Neural cell (in vitro differentiated cells): ENCODE measurements around the gene UHRF1. TPM values are rescaled to one million over a fixed set of nuclear protein-coding genes. Genes with fewer than 3 reads are reported as not detected.

Experiments
- H2AFZ ChIP-seq: fragments of 200-600, 300-800 bp; sonication (generic), shearing (Covaris generic); 2 replicates; pipeline ENCODE4 v1.6.0; 2014; ENCODE audit warnings: low read depth, mild to moderate bottlenecking, antibody characterized with exemption, low read length, moderate library complexity
- H3F3A ChIP-seq: fragments of 200-600 bp; shearing (Covaris generic); 2 replicates; pipeline ENCODE4 v1.6.1; 2016; ENCODE audit warnings: mild to moderate bottlenecking, moderate library complexity, mixed read lengths, antibody characterized with exemption, low read length; ENCODE audit not compliant: insufficient read depth, poor library complexity, severe bottlenecking
- H3K27ac ChIP-seq: fragments of 200-600, 300-800 bp; sonication (generic), shearing (Covaris generic); 2 replicates; pipeline ENCODE4 v1.5.1; 2014; ENCODE audit warnings: mild to moderate bottlenecking, low read length, moderate library complexity
- H3K27me3 ChIP-seq: fragments of 300-800, 200-600 bp; sonication (generic), shearing (Covaris generic); 2 replicates; pipeline ENCODE4 v1.6.0; 2014; ENCODE audit warnings: mild to moderate bottlenecking, low read depth, low read length, moderate library complexity; ENCODE audit not compliant: insufficient read depth
- H3K36me3 ChIP-seq: fragments of 300-800, 200-600 bp; sonication (generic), shearing (Covaris generic); 2 replicates; pipeline ENCODE4 v1.5.1; 2014; ENCODE audit warnings: mild to moderate bottlenecking, antibody characterized with exemption, low read length, moderate library complexity; ENCODE audit not compliant: insufficient read depth
- H3K4me2 ChIP-seq: fragments of 300-800, 200-600 bp; sonication (generic), shearing (Covaris generic); 2 replicates; pipeline ENCODE4 v1.6.0; 2014; ENCODE audit warnings: mild to moderate bottlenecking, low read length
- H3K4me3 ChIP-seq: fragments of 300-800, 200-600 bp; sonication (generic), shearing (Covaris generic); 2 replicates; pipeline ENCODE4 v1.5.1; 2014; ENCODE audit warnings: mild to moderate bottlenecking, low read length, moderate library complexity
- H3K79me2 ChIP-seq: fragments of 200-600 bp; shearing (Covaris generic); replicated peaks from 2 replicates; pipeline ENCODE4 v1.6.0; 2014; ENCODE audit warnings: mild to moderate bottlenecking, low read length, moderate library complexity; ENCODE audit not compliant: insufficient read depth
- H3K9ac ChIP-seq: fragments of 300-800, 200-600 bp; sonication (generic), shearing (Covaris generic); 2 replicates; pipeline ENCODE4 v1.6.1; 2016; ENCODE audit warnings: mild to moderate bottlenecking, low read length, mixed read lengths
- H3K9me2 ChIP-seq: fragments of 200-600 bp; shearing (Covaris generic); 2 replicates; pipeline ENCODE4 v1.6.1; 2016; ENCODE audit warnings: mild to moderate bottlenecking, low read length, mixed read lengths; ENCODE audit not compliant: insufficient read depth
- H3K9me3 ChIP-seq: fragments of 200-600, 300-800 bp; sonication (generic), shearing (Covaris generic); 2 replicates; pipeline ENCODE4 v1.6.1; 2016; ENCODE audit warnings: mild to moderate bottlenecking, mixed run types, low read length, moderate library complexity, mixed read lengths
- H4K20me1 ChIP-seq: fragments of 200-600 bp; shearing (Covaris generic); 2 replicates; pipeline ENCODE4 v1.6.1; 2016; ENCODE audit warnings: mild to moderate bottlenecking, mixed run types; ENCODE audit not compliant: insufficient read depth
- EP300 ChIP-seq: fragments of 450-650 bp; conservative IDR thresholded peaks from 2 replicates; pipeline ENCODE4 v1.6.1; 2014; ENCODE audit warnings: antibody characterized with exemption, mild to moderate bottlenecking, moderate library complexity; ENCODE audit not compliant: poor library complexity, severe bottlenecking
- EZH2 ChIP-seq: fragments of 200-600, 300-800 bp; shearing (Covaris generic), sonication (generic); IDR thresholded peaks from 2 replicates; pipeline ENCODE4 v1.6.1; 2014; ENCODE audit warnings: antibody characterized with exemption, low read length, borderline replicate concordance, mild to moderate bottlenecking; ENCODE audit not compliant: insufficient read depth, poor library complexity, severe bottlenecking
- MXI1 ChIP-seq: fragments of 450-650 bp; conservative IDR thresholded peaks from 2 replicates; pipeline ENCODE4 v1.6.1; 2014; ENCODE audit warnings: antibody characterized with exemption, mild to moderate bottlenecking; ENCODE audit not compliant: poor library complexity, severe bottlenecking
- POLR2AphosphoS5 ChIP-seq: IDR thresholded peaks from 2 replicates; pipeline ENCODE4 v1.6.1; 2012
- RAD21 ChIP-seq: fragments of 450-650 bp; conservative IDR thresholded peaks from 2 replicates; pipeline ENCODE4 v1.6.1; 2014; ENCODE audit warnings: antibody characterized with exemption, mild to moderate bottlenecking, moderate library complexity
- SMC3 ChIP-seq: fragments of 450-650 bp; conservative IDR thresholded peaks from 2 replicates; pipeline ENCODE4 v1.6.1; 2014; ENCODE audit warnings: antibody characterized with exemption, mild to moderate bottlenecking, moderate library complexity; ENCODE audit not compliant: poor library complexity
- TAF1 ChIP-seq: IDR thresholded peaks from 2 replicates; pipeline ENCODE4 v1.6.1; 2012; ENCODE audit warnings: low read depth
- polyA plus RNA-seq: library from polyadenylated mRNA; depleted of rRNA; stranded (reverse); fragments of >200 nt; gene quantifications from 2 replicates; pipeline ENCODE4 v1.2.3, GENCODE V29; 2014
- TF ChIP-seq, protein P1 (sequence below): IDR thresholded peaks from 2 replicates; pipeline ENCODE4 v1.6.1; 2012; ENCODE audit warnings: borderline replicate concordance
- TF ChIP-seq, protein P2 (sequence below): fragments of 450-650 bp; IDR thresholded peaks from 2 replicates; pipeline ENCODE4 v1.5.1; 2014; ENCODE audit warnings: antibody characterized with exemption, mild to moderate bottlenecking, moderate library complexity; ENCODE audit not compliant: poor library complexity, severe bottlenecking

UHRF1 gene
- polyA plus RNA-seq, 1 donor from 2014 or later: 3.0 TPM

DNA sequence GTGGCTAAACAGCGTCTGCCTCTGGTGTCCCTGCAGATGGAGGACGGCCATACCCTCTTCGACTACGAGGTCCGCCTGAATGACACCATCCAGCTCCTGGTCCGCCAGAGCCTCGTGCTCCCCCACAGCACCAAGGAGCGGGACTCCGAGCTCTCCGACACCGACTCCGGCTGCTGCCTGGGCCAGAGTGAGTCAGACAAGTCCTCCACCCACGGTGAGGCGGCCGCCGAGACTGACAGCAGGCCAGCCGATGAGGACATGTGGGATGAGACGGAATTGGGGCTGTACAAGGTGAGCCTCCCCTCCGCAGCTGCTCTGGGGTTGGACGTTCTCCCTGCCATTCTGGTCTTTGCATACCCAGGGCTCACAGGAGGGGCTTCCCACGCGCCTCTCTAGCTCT is 19.9 kb downstream of the UHRF1 start:
- H4K20me1 ChIP-seq: no peaks in the 10 kb centered on the region
- H3K27ac ChIP-seq: no peak overlapping the region
- no peaks in the 10 kb centered on the region for H3K9me2 ChIP-seq
- TF ChIP-seq, protein P1, sequence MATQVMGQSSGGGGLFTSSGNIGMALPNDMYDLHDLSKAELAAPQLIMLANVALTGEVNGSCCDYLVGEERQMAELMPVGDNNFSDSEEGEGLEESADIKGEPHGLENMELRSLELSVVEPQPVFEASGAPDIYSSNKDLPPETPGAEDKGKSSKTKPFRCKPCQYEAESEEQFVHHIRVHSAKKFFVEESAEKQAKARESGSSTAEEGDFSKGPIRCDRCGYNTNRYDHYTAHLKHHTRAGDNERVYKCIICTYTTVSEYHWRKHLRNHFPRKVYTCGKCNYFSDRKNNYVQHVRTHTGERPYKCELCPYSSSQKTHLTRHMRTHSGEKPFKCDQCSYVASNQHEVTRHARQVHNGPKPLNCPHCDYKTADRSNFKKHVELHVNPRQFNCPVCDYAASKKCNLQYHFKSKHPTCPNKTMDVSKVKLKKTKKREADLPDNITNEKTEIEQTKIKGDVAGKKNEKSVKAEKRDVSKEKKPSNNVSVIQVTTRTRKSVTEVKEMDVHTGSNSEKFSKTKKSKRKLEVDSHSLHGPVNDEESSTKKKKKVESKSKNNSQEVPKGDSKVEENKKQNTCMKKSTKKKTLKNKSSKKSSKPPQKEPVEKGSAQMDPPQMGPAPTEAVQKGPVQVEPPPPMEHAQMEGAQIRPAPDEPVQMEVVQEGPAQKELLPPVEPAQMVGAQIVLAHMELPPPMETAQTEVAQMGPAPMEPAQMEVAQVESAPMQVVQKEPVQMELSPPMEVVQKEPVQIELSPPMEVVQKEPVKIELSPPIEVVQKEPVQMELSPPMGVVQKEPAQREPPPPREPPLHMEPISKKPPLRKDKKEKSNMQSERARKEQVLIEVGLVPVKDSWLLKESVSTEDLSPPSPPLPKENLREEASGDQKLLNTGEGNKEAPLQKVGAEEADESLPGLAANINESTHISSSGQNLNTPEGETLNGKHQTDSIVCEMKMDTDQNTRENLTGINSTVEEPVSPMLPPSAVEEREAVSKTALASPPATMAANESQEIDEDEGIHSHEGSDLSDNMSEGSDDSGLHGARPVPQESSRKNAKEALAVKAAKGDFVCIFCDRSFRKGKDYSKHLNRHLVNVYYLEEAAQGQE: no peak
- TF ChIP-seq, protein P2, sequence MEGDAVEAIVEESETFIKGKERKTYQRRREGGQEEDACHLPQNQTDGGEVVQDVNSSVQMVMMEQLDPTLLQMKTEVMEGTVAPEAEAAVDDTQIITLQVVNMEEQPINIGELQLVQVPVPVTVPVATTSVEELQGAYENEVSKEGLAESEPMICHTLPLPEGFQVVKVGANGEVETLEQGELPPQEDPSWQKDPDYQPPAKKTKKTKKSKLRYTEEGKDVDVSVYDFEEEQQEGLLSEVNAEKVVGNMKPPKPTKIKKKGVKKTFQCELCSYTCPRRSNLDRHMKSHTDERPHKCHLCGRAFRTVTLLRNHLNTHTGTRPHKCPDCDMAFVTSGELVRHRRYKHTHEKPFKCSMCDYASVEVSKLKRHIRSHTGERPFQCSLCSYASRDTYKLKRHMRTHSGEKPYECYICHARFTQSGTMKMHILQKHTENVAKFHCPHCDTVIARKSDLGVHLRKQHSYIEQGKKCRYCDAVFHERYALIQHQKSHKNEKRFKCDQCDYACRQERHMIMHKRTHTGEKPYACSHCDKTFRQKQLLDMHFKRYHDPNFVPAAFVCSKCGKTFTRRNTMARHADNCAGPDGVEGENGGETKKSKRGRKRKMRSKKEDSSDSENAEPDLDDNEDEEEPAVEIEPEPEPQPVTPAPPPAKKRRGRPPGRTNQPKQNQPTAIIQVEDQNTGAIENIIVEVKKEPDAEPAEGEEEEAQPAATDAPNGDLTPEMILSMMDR: no peak
- no peak for TF ChIP-seq TAF1
- no peak for TF ChIP-seq SMC3
- no peak for TF ChIP-seq RAD21
- no peak for TF ChIP-seq EP300
- no peak for TF ChIP-seq EZH2
- no peak for TF ChIP-seq MXI1
- no peak for TF ChIP-seq POLR2AphosphoS5
- H2AFZ ChIP-seq: no peak overlapping the region
- no peaks in the 10 kb centered on the region for H3K27me3 ChIP-seq
- no peak overlapping the region for H3K4me2 ChIP-seq
- no peaks in the 10 kb centered on the region for H3K36me3 ChIP-seq
- no peak overlapping the region for H3K9ac ChIP-seq
- no peaks in the 10 kb centered on the region for H3K79me2 ChIP-seq
- no peak overlapping the region for H3K4me3 ChIP-seq
- H3K9me3 ChIP-seq: no peaks in the 10 kb centered on the region
- no peaks in the 10 kb centered on the region for H3F3A ChIP-seq

DNA sequence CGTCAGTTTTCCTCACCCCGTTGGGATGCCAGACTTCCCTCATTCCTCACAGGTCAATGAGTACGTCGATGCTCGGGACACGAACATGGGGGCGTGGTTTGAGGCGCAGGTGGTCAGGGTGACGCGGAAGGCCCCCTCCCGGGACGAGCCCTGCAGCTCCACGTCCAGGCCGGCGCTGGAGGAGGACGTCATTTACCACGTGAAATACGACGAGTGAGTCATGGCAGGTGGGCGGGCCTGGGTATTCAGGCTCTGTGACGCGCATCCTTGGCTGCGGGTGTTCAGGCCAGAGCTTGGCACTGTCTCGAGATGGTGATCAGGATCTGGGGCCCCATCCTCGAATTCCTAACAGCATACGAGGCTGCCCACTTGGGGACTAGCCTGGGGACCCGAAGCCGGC is 21.4 kb downstream of the UHRF1 start:
- H3K36me3 ChIP-seq: no peaks in the 10 kb centered on the region
- H3K9me3 ChIP-seq: no peaks in the 10 kb centered on the region
- no peaks in the 10 kb centered on the region for H4K20me1 ChIP-seq
- H3K9me2 ChIP-seq: no peaks in the 10 kb centered on the region
- no peaks in the 10 kb centered on the region for H3F3A ChIP-seq
- no peak overlapping the region for H3K4me2 ChIP-seq
- H3K4me3 ChIP-seq: no peak overlapping the region
- H2AFZ ChIP-seq: no peak overlapping the region
- no peak overlapping the region for H3K9ac ChIP-seq
- H3K27ac ChIP-seq: no peak overlapping the region
- no peaks in the 10 kb centered on the region for H3K27me3 ChIP-seq
- TF ChIP-seq, protein P2: no peak
- no peak for TF ChIP-seq SMC3
- TF ChIP-seq EP300: no peak
- no peak for TF ChIP-seq POLR2AphosphoS5
- no peak for TF ChIP-seq RAD21
- no peak for TF ChIP-seq MXI1
- TF ChIP-seq, protein P1: no peak
- no peak for TF ChIP-seq EZH2
- no peak for TF ChIP-seq TAF1
- H3K79me2 ChIP-seq: no peaks in the 10 kb centered on the region
